ENCODE data around the gene PLCH2. TPM values are rescaled to one million over a fixed set of nuclear protein-coding genes. Genes with fewer than 3 reads are reported as not detected.

Gene PLCH2
- total and polyA plus RNA-seq, 2 donors (not counting 1 experiment from before 2014, with no cell fraction given): 20.0 to 34.9 TPM

- intact Hi-C loops (cut with micrococcal nuclease): no loop called here
- Histone ChIP-seq H3K27me3 (replicated peaks in 1 of 4; ENCODE audit: control extremely low read depth in 1 of 4, control insufficient read depth in 3 of 4, insufficient read depth in 4 of 4, low read length in 3 of 4) (no peaks in the 10 kb centered on the region), H3K4me1 (ENCODE audit: control insufficient read depth in 2 of 2, insufficient read depth in 2 of 2, low read length in 2 of 2) (no peaks in the 10 kb centered on the region), H4K20me1 (ENCODE audit: control insufficient read depth, insufficient read depth, low read length, poor library complexity, severe bottlenecking) (peaks cover 59% of the 10 kb centered on the region), H3K9ac (ENCODE audit: low read length) (no peak overlapping the region), H3K79me2 (ENCODE audit: control insufficient read depth, insufficient read depth, low read length) (peaks cover 14% of the 10 kb centered on the region), H2AFZ (ENCODE audit: insufficient read depth, low read depth, low read length, poor library complexity, severe bottlenecking) (no peak overlapping the region), H3K4me3 (ENCODE audit: control extremely low read depth in 1 of 5, extremely low read depth in 1 of 5, insufficient read depth in 1 of 5, low read depth in 2 of 5, low read length in 4 of 5) (no peak overlapping the region), H3K27ac (ENCODE audit: low read length in 2 of 2) (no peak overlapping the region), H3K4me2 (replicated peaks; ENCODE audit: low read depth, low read length, poor library complexity, severe bottlenecking) (no peak overlapping the region), H3K36me3 (replicated peaks in 1 of 2; ENCODE audit: control extremely low read depth in 1 of 2, control insufficient read depth in 1 of 2, extremely low read depth in 1 of 2, insufficient read depth in 2 of 2, low read length in 1 of 2) (peaks cover 0 to 84% of the 10 kb centered on the region in 2 experiments), H3K9me3 (ENCODE audit: control extremely low read depth in 1 of 3, control insufficient read depth in 2 of 3, insufficient read depth in 1 of 3, low read length in 2 of 3) (no peaks in the 10 kb centered on the region)
- no peaks in the 10 kb centered on the region for H3K27me3 Mint-ChIP-seq
- 95% methylated on average over 31 of the region's 31 CpGs for WGBS (ENCODE audit: insufficient coverage)
- DNase-seq (no peak), ATAC-seq (ENCODE audit: low read depth) (no peak)
- POLR2A ChIA-PET: interaction anchor here (0.5 kb wide), 1 partner anchor 973 kb away, joined by 4 read pairs; no protein-coding TSS in a partner anchor
- TF ChIP-seq CTCF (IDR thresholded peaks at IDR 0.05) (no peak), EZH2 (IDR thresholded peaks at IDR 0.05; ENCODE audit: borderline replicate concordance, insufficient read depth, low read depth, low read length, poor library complexity, severe bottlenecking) (no peak)
- CTCF ChIA-PET: no interaction called here
- H3K9me3 Mint-ChIP-seq (ENCODE audit: insufficient read depth): no peaks in the 10 kb centered on the region
- no peak overlapping the region for H3K27ac Mint-ChIP-seq
- H3K4me3 Mint-ChIP-seq: no peak overlapping the region
- H3K4me1 Mint-ChIP-seq: no peaks in the 10 kb centered on the region
Observed at GRCh38 chr1:2512862-2513421, 36.9 kb downstream of the PLCH2 start.

- peaks cover 21% of the 10 kb centered on the region for H3K79me2 ChIP-seq (ENCODE audit: control insufficient read depth, insufficient read depth, low read length)
- Mint-ChIP-seq H3K27ac (no peak overlapping the region), H3K27me3 (no peaks in the 10 kb centered on the region), H3K4me3 (no peak overlapping the region), H3K9me3 (ENCODE audit: insufficient read depth) (no peaks in the 10 kb centered on the region), H3K4me1 (no peaks in the 10 kb centered on the region)
- H3K4me1 ChIP-seq (ENCODE audit: control insufficient read depth in 2 of 2, insufficient read depth in 2 of 2, low read length in 2 of 2): no peaks in the 10 kb centered on the region
- H3K27me3 ChIP-seq (replicated peaks in 1 of 4; ENCODE audit: control extremely low read depth in 1 of 4, control insufficient read depth in 3 of 4, insufficient read depth in 4 of 4, low read length in 3 of 4): no peaks in the 10 kb centered on the region
- POLR2A ChIA-PET: no interaction called here
- intact Hi-C loops (cut with micrococcal nuclease): no loop called here
- 98% methylated on average over 35 of the region's 43 CpGs for WGBS (ENCODE audit: insufficient coverage)
- DNase-seq (no peak), ATAC-seq (ENCODE audit: low read depth) (no peak)
- TF ChIP-seq EZH2 (IDR thresholded peaks at IDR 0.05; ENCODE audit: borderline replicate concordance, insufficient read depth, low read depth, low read length, poor library complexity, severe bottlenecking) (no peak), CTCF (IDR thresholded peaks at IDR 0.05) (no peak)
- CTCF ChIA-PET: interaction anchor here (0.7 to 1.9 kb wide), 2 partner anchors 101 to 273 kb away, joined by 3 read pairs; partner anchors contain the start of gene PEX10
- no peak overlapping the region for H2AFZ ChIP-seq (ENCODE audit: insufficient read depth, low read depth, low read length, poor library complexity, severe bottlenecking)
- peaks cover 0 to 91% of the 10 kb centered on the region in 2 experiments for H3K36me3 ChIP-seq (replicated peaks in 1 of 2; ENCODE audit: control extremely low read depth in 1 of 2, control insufficient read depth in 1 of 2, extremely low read depth in 1 of 2, insufficient read depth in 2 of 2, low read length in 1 of 2)
- peaks cover 67% of the 10 kb centered on the region for H4K20me1 ChIP-seq (ENCODE audit: control insufficient read depth, insufficient read depth, low read length, poor library complexity, severe bottlenecking)
- H3K27ac ChIP-seq (ENCODE audit: low read length in 2 of 2): no peak overlapping the region
- no peak overlapping the region for H3K4me3 ChIP-seq (ENCODE audit: control extremely low read depth in 1 of 5, extremely low read depth in 1 of 5, insufficient read depth in 1 of 5, low read depth in 2 of 5, low read length in 4 of 5)
- H3K9ac ChIP-seq (ENCODE audit: low read length): no peak overlapping the region
- no peak overlapping the region for H3K4me2 ChIP-seq (replicated peaks; ENCODE audit: low read depth, low read length, poor library complexity, severe bottlenecking)
- H3K9me3 ChIP-seq (ENCODE audit: control extremely low read depth in 1 of 3, control insufficient read depth in 2 of 3, insufficient read depth in 1 of 3, low read length in 2 of 3): no peaks in the 10 kb centered on the region
Observed at GRCh38 chr1:2513939-2514652, 38.0 kb downstream of the PLCH2 start.

Measured in B cell (primary cell).